Mesenchymal stem cell (in vitro differentiated cells and primary cell): ENCODE results near the gene GOLGA8T.
"Not testable (repeated sequence)": the region's sequence is repeated elsewhere in the genome, so short reads cannot be mapped to it uniquely, and the experiment has no call there.

ENCODE experiments used
- DNase-seq: peaks from one replicate; pipeline ENCODE4 v3.0.0-alpha.2; 2013
- H2AFZ ChIP-seq: one replicate; pipeline ENCODE4 v1.6.1; 2013; ENCODE audit warnings: low read depth, mild to moderate bottlenecking, control low read depth, inconsistent platforms, low read length, moderate library complexity
- H2AK5ac ChIP-seq: 2 replicates; pipeline ENCODE4 v1.6.1; 2013; ENCODE audit warnings: low read length, moderate library complexity, mild to moderate bottlenecking, inconsistent platforms; ENCODE audit not compliant: severe bottlenecking
- H2BK120ac ChIP-seq: one replicate; pipeline ENCODE4 v1.6.1; 2013; ENCODE audit warnings: low read depth, mild to moderate bottlenecking, inconsistent platforms, low read length, moderate library complexity
- H2BK12ac ChIP-seq, 2 experiments: one replicate each; pipeline ENCODE4 v1.6.1; 2013; ENCODE audit warnings: inconsistent platforms in 2 of 2, low read length in 2 of 2, mild to moderate bottlenecking in 2 of 2, moderate library complexity in 2 of 2, control low read depth in 1 of 2
- H2BK15ac ChIP-seq: one replicate; pipeline ENCODE4 v1.6.1; 2013; ENCODE audit warnings: mild to moderate bottlenecking, low read depth, inconsistent platforms; ENCODE audit not compliant: poor library complexity, severe bottlenecking
- H2BK5ac ChIP-seq: 2 replicates; pipeline ENCODE4 v1.6.1; 2013; ENCODE audit warnings: low read depth, mild to moderate bottlenecking, low read length, control low read depth, inconsistent platforms; ENCODE audit not compliant: poor library complexity, severe bottlenecking
- H3K14ac ChIP-seq, 2 experiments: one replicate each; pipeline ENCODE4 v1.6.1; 2013; ENCODE audit warnings: inconsistent platforms in 2 of 2, low read length in 2 of 2, control low read depth in 1 of 2, mild to moderate bottlenecking in 1 of 2, moderate library complexity in 1 of 2
- H3K18ac ChIP-seq, 2 experiments: one replicate each; pipeline ENCODE4 v1.6.1; 2013; ENCODE audit warnings: inconsistent platforms in 2 of 2, low read length in 2 of 2, control low read depth in 1 of 2, low read depth in 1 of 2, mild to moderate bottlenecking in 1 of 2
- H3K23ac ChIP-seq, 2 experiments: one replicate each; pipeline ENCODE4 v1.6.1; 2013; ENCODE audit warnings: inconsistent platforms in 2 of 2, low read length in 2 of 2, mild to moderate bottlenecking in 2 of 2, moderate library complexity in 2 of 2, control low read depth in 1 of 2
- H3K27ac ChIP-seq: 2 replicates; pipeline ENCODE4 v1.5.1; 2013; ENCODE audit warnings: mild to moderate bottlenecking, moderate library complexity, low read length, control low read depth, inconsistent platforms; ENCODE audit not compliant: poor library complexity, severe bottlenecking
- H3K27me3 ChIP-seq, 2 experiments: 2 replicates each; pipeline versions ENCODE4 v1.6.1 to v1.7.0; 2013; ENCODE audit warnings: low read length in 2 of 2, mild to moderate bottlenecking in 2 of 2, moderate library complexity in 2 of 2, control low read depth in 1 of 2, inconsistent platforms in 1 of 2; ENCODE audit not compliant: control insufficient read depth in 1 of 2, insufficient read depth in 1 of 2
- H3K36me3 ChIP-seq, 2 experiments: 2 replicates each; pipeline versions ENCODE4 v1.6.1 to v1.7.0; 2013; ENCODE audit warnings: low read length in 2 of 2, control low read depth in 1 of 2, inconsistent platforms in 1 of 2, low read depth in 1 of 2, mild to moderate bottlenecking in 1 of 2; ENCODE audit not compliant: insufficient read depth in 2 of 2, control insufficient read depth in 1 of 2
- H3K4ac ChIP-seq, 2 experiments: one replicate each; pipeline ENCODE4 v1.6.1; 2013; ENCODE audit warnings: inconsistent platforms in 2 of 2, low read length in 2 of 2, mild to moderate bottlenecking in 2 of 2, moderate library complexity in 2 of 2, control low read depth in 1 of 2, low read depth in 1 of 2
- H3K4me1 ChIP-seq: 2 replicates; pipeline ENCODE4 v1.6.1; 2013; ENCODE audit warnings: low read depth, low read length, control low read depth; ENCODE audit not compliant: control insufficient read depth, insufficient read depth
- H3K4me2 ChIP-seq: 2 replicates; pipeline ENCODE4 v1.6.1; 2013; ENCODE audit warnings: low read length, mild to moderate bottlenecking, inconsistent platforms; ENCODE audit not compliant: poor library complexity, severe bottlenecking
- H3K4me3 ChIP-seq, 2 experiments: 2 replicates each; pipeline versions ENCODE4 v1.5.1 to v1.7.0; 2013; ENCODE audit warnings: low read length in 2 of 2, mild to moderate bottlenecking in 2 of 2, control low read depth in 1 of 2, low read depth in 1 of 2; ENCODE audit not compliant: insufficient read depth in 1 of 2
- H3K79me1 ChIP-seq: replicated peaks from 2 replicates; pipeline ENCODE4 v1.6.1; 2013; ENCODE audit warnings: mild to moderate bottlenecking, control low read depth, low read length, inconsistent platforms; ENCODE audit not compliant: poor library complexity, severe bottlenecking
- H3K9ac ChIP-seq: 2 replicates; pipeline ENCODE4 v1.7.0; 2013; ENCODE audit warnings: mild to moderate bottlenecking, low read length, moderate library complexity
- H3K9me3 ChIP-seq: 2 replicates; pipeline ENCODE4 v1.7.0; 2013; ENCODE audit warnings: mild to moderate bottlenecking, low read length; ENCODE audit not compliant: control insufficient read depth
- H4K8ac ChIP-seq: one replicate; pipeline ENCODE4 v1.6.1; 2013; ENCODE audit warnings: inconsistent platforms, mild to moderate bottlenecking, low read length, moderate library complexity
- H4K91ac ChIP-seq: one replicate; pipeline ENCODE4 v1.6.1; 2013; ENCODE audit warnings: mild to moderate bottlenecking, low read length, inconsistent platforms
- WGBS: methylation state at CpG from one replicate; pipeline ENCODE4 v1.1.7; 2013; ENCODE audit warnings: mixed read lengths; 5-methylcytosine and 5-hydroxymethylcytosine counted together

GOLGA8T gene

GRCh38 chr15:30162479-30163357 lies 27.9 kb downstream of the GOLGA8T start:
- not testable (repeated sequence) for H3K4me1 ChIP-seq, H3K4ac ChIP-seq, H3K9me3 ChIP-seq, H4K8ac ChIP-seq, H2AK5ac ChIP-seq, H2BK120ac ChIP-seq, H2AFZ ChIP-seq, H3K9ac ChIP-seq, H3K18ac ChIP-seq, H3K14ac ChIP-seq, H3K4me3 ChIP-seq, H3K27ac ChIP-seq, H2BK5ac ChIP-seq, H4K91ac ChIP-seq, H3K27me3 ChIP-seq, H3K4me2 ChIP-seq, H3K23ac ChIP-seq, DNase-seq, H3K79me1 ChIP-seq, H2BK15ac ChIP-seq, H2BK12ac ChIP-seq, H3K36me3 ChIP-seq
- 77% methylated on average over 1 of the region's 4 CpGs for WGBS

- H3K9ac ChIP-seq, H3K4me3 ChIP-seq: not testable (repeated sequence)
- WGBS: no CpG with 5 or more reads among the region's 2 CpGs
Measured at GRCh38 chr15:30163759-30164158, 28.9 kb downstream of the GOLGA8T start.

GRCh38 chr15:30164257-30164656 lies 29.4 kb downstream of the GOLGA8T start:
- not testable (repeated sequence) for H2AFZ ChIP-seq, H3K36me3 ChIP-seq, H2BK5ac ChIP-seq, H4K91ac ChIP-seq, H3K27ac ChIP-seq, H3K4me3 ChIP-seq, H2BK120ac ChIP-seq, H3K9ac ChIP-seq, H2BK12ac ChIP-seq, H3K79me1 ChIP-seq, H4K8ac ChIP-seq, H3K4ac ChIP-seq, H2AK5ac ChIP-seq, H3K4me2 ChIP-seq, H3K9me3 ChIP-seq, H3K4me1 ChIP-seq, H3K27me3 ChIP-seq, H3K23ac ChIP-seq, H3K18ac ChIP-seq, H3K14ac ChIP-seq, H2BK15ac ChIP-seq, DNase-seq
- no CpG with 5 or more reads among the region's 7 CpGs for WGBS

More at GRCh38 chr15:30163759-30164158, 28.9 kb downstream of the GOLGA8T start:
- DNase-seq, H2BK12ac ChIP-seq, H2BK120ac ChIP-seq, H4K8ac ChIP-seq, H4K91ac ChIP-seq, H2AK5ac ChIP-seq, H3K23ac ChIP-seq, H3K14ac ChIP-seq, H3K4ac ChIP-seq, H3K18ac ChIP-seq, H2BK5ac ChIP-seq, H3K4me2 ChIP-seq, H2AFZ ChIP-seq, H2BK15ac ChIP-seq, H3K79me1 ChIP-seq, H3K36me3 ChIP-seq, H3K9me3 ChIP-seq, H3K4me1 ChIP-seq, H3K27ac ChIP-seq, H3K27me3 ChIP-seq: not testable (repeated sequence)

GRCh38 chr15:30167403-30167802 lies 32.6 kb downstream of the GOLGA8T start:
- H3K18ac ChIP-seq, H3K4me3 ChIP-seq, H2BK15ac ChIP-seq, H2BK120ac ChIP-seq, H3K27me3 ChIP-seq, H4K8ac ChIP-seq, DNase-seq, H4K91ac ChIP-seq, H3K23ac ChIP-seq, H3K4me2 ChIP-seq, H3K36me3 ChIP-seq, H3K4ac ChIP-seq, H3K27ac ChIP-seq, H3K9ac ChIP-seq, H3K14ac ChIP-seq, H2BK12ac ChIP-seq, H2BK5ac ChIP-seq, H2AK5ac ChIP-seq, H2AFZ ChIP-seq, H3K4me1 ChIP-seq, H3K9me3 ChIP-seq, H3K79me1 ChIP-seq: not testable (repeated sequence)
- no CpG with 5 or more reads among the region's 9 CpGs for WGBS
